Stimulated activated CD8-positive, alpha-beta memory T cell treated with anti-CD3 and anti-CD28 coated beads, Interleukin-4, amount 100 ng/mL, for 1 hour (primary cell): ENCODE measurements around the gene PRPF6.

Experiments used
- DNase-seq, 2 donors: peaks; one replicate each; pipeline ENCODE4 v3.0.0-alpha.2; 2020; ENCODE audit warnings: low read depth in 2 of 2, low spot score in 1 of 2

Gene PRPF6

DNA sequence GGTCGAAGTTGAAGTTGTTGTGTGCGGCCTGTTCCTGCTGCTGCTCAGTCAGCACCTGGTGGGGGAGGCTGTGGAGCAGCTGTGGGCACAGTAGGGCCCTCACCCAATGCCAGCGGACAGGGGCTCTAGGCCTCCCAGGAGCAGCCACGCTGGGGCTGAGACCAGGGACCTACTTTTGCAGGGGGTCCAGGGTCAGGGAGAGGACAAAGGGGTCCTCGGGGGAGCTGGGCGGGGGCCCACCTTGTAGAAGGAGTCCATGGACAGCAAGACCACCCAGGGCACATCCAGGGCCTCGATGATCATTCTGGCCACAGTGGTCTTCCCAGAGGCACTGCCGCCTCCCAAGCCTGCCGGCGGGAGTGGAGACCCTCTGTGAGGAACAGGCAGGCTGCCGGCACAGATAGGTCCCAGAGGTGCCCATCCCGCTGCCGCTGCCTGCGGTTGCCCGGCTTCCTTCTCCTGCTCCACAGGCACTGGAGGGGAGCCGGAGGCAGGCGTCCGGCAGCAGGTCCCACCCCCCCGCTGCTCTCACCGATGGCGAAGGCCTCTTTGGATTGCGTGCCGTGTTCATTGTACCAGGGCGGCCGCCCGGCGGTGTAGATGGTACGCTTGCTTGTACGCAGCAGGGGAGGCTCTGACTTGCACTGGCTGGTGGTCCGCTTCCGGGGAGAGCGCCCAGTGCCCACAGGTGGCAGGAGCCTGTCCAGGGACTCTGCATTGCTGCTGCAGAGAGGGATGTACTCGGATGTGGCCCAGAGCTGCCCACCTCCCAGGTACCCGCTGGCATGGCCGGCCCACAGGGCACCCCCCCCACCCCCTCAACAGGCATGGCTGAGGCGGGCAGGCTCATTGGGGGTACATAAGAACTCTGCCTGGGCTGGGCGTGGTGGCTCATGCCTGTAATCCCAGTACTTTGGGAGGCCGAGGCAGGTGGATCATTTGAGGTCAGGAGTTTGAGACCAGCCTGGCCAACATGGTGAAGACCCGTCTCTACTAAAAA, 34.7 kb upstream of the PRPF6 start:
- DNase-seq: no peak

DNA sequence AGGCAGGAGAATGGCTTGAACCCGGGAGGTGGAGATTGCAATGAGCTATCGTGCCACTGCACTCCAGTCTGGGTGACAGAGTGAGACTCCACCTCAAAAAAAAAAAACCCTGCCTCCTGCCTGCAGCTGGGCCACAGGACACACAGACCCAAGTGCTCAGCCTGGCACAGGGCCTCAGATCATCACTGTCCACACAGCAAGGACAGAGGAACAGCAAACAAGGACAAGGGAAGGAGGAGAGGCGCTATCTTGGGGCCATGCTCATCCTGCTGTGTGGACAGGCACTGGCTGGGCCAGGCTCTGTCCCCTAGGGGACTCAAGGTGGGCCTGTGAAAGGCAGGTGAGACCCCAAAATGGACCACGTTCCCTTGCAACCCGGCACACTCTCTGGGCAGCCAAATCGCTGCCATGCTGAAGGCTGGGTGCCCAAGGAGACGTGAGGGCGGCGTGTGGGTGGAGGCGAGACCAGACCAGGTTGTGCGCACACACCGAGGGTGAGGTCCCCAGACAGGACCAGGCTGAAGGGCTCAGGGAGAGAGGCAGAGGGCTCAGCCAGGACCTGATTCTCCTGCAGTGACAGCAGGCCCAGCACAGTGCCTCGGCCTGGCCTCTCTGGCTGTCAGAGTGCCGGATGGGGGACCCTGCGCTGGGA, 33.8 kb upstream of the PRPF6 start:
- DNase-seq: no peak

DNA sequence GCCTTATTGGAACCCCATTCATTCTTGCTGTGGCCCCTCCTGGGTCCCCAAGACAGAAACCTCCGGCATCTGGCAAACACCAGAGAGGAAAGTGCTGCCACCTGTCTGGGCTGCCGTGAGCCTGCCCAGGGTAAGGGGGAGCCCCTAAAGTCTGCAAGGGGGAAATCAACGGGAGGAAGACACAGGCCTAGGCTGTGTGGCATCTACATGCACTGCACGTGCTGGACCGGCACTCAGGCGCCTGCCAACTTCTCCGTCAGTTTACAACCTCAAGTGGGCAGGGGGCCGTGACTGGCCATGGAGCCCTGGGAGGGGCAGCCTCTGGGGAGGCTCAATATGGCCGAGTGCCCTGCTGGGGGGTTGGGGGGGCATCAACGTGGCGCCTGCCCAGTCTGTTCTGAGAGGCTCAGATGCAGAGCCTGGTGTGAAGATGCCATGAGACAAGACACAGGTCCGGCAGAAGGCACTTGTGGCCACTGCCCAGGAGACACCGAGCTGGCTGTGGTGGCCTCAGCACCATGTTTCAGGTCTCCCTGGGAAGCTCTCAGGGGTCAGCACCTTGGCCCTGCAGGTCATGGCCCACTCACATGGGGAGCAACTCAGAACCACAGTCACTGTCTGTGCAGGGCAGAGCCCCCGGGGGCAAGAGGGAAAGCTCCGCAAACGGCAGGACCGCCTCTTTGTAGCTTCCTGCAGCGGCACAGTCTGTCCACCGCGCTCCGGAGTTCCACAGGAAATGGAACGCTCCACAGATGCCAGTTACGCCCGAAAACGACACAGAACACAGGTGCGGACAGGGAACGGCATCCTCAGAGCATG, 33.1 kb upstream of the PRPF6 start:
- no peak for DNase-seq

DNA sequence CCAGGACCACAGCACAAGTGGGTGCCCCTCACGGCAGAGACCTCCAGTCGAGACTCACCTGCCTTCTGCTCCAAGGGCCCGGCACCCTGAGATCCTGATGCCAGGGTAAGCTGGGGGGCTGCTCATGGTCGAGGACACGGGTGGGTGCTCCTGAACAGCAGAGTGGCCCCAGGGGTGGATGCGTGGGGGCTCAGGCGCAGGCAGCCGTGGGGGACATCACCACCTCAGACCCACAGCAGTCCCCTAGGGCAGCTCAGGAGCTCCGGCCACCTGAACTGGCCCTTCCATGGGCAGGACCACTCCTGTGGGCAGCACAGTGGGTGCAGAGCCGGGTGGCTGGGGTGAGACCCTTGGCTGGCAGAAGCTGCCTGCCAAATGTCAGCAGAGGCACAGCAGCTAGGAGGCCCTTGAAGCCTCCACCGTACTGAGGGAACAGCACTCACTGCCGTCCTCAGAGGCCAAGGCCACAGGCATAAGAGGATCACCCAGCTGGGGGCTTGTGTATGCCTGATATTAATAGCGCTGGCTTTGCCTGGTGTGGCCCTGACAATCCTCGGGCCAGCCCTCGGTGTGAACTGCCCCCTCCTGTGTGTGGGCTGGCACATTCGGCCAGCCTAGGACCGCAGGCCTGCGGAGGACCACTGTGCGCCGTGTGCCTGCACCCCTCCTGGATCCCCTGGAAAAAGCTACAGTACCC, 30.1 kb upstream of the PRPF6 start:
- no peak for DNase-seq

DNA sequence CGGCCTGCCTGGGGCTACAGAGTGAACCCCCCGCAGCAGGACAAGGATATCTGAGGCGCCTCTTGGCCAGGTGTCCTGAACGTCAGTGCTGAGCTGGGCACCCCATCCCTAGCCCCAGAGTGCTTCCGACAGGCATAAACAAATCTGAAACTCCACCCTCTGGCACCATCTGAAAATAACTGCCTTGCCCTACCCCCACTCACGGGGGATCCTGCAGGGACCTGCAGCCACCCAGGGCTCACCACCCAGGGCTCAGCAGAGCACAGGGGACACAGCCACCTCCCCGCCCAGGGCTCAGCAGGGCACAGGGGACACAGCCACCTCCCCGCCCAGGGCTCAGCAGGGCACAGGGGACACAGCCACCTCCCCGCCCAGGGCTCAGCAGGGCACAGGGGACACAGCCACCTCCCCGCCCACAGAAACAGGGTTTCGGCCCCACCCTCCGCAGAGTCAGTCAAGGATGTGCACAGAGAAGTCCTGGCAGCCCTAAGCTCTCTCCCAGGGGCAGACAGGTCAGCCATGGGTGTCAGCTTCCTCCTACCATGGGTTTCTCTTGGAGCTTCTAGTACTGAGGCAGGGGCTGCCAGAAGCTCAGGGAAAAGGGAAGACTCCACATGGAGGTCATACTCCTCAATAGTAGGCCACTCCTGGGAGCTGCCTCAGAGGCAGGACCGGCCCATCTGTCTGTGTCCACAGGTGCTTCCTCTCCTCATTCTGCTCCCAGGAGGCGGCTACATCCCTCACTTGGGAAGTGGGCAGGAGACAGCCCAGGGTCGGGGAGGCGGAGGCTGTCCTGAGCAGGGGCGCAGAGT, 29.3 kb upstream of the PRPF6 start:
- no peak for DNase-seq

DNA sequence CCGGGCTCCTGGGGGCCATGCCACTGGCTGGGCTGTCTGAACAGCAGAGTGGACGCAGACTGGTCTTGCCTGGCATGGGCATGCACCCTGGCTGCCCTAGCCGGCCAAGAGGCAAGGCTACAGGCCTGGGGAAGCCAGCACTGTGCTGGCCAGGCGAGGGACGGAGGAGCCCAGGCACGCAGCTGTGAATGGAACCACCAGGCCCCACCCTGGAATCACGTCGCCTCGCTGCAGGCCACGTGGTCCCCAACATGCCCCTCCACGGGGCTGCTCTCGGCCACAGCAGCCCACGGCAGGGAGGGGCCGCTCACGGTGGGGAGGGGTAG, 28.8 kb upstream of the PRPF6 start:
- DNase-seq: no peak

DNA sequence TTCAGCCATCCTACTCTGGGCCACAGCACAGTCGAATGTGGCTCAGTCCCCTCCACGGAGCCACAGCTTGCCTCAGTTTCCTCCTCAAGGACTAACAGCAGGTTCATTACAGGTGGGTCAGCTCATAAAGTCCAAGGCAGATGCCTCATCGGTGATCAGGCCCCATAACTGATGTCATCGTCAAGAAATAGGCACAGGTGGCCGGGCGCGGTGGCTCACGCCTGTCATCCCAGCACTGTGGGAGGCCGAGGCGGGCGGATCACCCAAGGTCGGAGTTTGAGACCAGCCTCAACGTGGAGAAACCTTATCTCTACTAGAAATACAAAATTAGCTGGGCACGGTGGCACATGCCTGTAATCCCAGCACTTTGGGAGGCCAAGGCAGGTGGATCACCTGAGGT, 28.2 kb upstream of the PRPF6 start:
- no peak for DNase-seq

DNA sequence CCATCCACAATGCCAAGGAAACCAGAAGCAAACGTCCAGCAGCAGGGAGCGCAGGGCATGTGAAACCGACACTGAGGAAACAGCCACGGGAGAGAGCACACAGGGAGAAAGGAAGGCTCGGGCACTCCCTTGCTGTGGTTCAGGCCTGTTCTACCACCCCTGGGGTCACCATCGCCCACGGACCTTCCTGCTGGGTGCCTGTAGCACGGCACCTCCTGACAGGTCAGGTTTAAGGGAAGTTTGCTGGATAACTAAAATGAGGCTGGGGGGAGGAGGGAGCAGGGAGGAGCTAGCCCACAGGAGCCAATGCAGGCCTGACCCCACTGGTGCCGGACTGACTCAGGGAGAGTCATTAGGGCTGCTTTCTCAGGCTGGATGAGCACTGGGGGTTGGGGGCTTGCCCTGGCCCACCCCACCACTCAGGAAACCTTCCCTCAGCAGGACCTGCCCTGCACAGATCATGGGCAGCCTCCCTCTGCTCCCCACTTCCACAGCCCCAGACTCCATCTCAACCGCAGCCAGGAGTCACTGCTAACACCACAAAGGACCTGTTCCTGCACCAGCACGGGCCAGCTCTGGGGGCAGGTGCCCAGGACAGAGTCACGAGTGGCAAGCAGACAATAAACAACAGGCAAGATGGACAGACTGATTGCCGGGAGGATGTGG, 27.0 kb upstream of the PRPF6 start:
- DNase-seq: no peak

DNA sequence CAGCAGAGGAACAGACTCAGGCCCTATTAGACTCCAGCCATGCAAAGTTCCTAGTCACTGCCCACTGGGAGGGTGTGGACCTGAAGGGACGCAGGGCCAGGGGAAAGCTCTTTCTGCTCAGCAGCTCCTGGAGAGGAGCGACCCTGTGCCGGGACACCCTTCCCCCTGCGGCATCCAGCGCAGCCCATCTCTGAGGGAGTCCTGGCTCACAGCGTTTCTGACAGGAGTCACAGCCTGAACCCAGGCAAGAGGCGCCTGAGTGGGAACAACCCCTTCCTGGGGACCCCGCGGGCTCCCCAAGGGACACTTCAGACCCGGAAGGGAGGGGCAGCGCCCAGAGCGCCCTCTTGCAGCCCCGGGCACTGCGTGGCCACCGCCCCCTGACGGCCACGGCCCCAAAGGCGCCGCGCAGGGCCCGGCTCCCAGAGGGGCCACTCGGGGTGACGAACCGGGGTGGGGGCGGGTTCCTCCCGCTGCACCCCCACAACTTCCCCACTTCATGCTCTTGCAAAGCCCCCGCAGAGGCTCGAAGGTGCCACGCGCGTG, 25.6 kb upstream of the PRPF6 start:
- DNase-seq: no peak

DNA sequence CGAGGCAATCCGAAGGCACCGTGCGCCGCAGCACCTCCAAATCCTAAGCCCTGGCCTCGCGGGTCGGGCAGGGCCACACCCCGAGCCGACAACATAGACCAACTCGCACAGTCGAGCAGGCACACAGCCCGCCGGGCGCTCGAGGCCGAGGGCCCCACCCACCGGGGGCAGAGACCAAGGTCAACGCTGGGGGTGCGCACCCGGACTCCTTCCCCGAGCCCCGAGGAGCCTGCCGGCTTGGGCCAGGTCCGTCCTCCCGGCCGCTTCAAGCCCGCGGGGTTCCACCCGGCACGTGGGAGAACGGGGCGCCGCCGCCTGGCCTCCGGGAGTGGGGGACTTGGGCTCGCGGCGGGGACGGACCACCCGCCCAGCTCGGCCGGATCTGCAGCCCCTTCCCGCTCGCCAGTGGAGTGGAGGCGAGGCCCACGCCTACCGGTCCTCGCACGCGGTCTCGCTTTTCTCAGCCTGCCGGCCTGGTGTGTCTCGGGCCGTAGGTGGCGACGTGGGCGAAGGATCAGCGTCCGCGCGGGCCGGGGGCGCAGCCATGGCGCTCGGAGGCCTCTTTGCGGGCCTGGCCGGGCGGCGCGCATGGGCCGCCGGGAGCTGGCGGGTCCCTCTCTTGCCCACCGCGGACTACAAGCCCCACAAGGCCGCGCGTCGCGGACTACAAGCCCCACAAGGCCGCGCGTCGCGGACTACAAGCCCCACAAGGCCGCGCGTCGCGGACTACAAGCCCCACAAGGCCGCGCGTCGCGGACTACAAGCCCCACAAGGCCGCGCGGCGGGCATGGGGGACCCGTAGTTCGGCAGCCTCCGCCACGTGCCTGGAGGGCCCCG, 24.9 kb upstream of the PRPF6 start, which contains the start of gene UCKL1:
Gene UCKL1, minus strand, starts transcription at position 590 of the 837 bp plus-strand sequence. Its CDS starts 44 bp downstream, at position 546.
- peak in 1 of 2 donors; percentile 79 for DNase-seq

DNA sequence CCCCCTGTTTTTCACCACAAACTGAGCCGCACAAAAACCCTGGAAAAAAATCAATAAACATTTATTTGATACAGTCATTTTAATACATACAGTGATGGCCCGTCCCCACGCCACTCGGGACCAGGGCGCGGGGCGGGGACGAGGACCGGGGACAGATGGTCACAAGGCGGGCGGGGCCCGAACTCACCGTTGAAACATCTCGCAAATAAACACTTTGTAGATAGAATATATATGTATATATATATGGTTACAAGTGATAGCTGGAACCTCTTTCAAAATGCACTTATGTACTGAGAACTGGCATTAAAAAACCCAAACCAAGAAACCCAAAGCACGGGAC, 24.3 kb upstream of the PRPF6 start:
- DNase-seq: no peak

DNA sequence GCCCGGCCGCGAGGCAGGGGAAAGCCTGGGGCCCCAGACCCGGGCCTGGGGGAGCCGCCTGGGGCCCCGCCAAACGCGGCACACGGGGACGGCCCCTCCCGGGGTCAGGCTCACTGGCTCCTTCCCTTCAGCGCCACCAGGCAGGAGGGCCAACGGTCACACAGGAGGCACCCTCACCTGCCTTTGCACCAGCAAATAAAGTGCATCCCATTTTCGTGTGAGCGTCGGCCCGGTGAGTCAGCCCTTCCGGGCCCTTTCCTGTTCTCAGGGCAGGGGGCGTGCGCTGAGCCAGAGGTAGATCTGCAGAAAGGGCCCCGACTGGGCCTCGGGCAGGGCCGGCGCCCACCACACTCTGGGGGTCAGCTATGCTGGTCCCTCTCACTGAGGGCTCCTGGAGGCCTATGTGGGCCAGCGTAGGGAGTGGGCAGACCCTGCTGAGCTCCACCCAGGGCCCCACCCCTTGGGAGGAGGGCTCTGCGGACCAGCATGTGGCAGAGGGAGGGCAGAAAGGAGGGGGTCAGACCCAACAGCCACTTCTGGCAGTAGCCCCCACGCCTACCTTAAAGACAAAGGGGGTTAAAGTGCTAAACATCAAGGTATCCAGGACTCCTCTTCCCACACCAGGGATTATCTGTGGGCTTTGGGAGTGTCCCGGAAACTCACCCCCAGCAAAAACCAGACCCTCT, 23.8 kb upstream of the PRPF6 start:
- no peak for DNase-seq

DNA sequence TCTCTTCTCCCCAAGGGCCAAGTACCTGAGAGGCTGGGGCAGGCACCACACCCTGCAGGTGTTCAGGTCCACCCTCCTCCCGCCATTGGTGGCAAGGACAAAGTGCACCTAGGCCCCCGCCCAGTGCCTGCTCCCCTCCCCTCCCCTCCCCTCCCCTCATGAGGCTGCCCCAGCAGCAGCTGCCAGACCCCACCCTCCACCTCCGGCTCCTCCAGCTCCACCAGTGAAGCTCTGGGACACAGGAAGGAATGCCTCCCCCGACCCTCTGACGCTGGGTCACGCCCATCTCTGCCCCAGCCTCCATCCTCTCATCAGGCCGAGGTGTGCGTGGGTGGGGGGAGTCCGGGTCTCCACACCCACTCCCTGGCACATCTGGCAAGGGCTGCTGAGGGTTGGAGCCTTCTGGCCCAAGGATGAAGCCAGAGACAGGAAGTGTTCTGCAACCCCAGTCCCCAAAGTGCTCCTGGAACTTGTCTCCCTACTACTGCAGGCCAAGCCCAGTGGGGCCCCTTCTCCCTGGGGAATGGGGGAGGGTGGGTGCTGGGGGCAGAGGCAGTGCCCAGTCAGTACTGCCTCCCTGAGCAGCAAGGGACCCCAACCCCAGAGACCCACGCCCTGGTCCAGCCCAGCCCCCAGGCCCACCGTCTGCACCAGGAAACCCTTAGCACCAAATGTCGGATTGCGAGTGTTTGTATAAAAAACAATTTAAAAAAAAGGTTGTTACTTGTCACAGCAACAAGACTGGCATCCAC, 23.1 kb upstream of the PRPF6 start:
- DNase-seq: no peak

DNA sequence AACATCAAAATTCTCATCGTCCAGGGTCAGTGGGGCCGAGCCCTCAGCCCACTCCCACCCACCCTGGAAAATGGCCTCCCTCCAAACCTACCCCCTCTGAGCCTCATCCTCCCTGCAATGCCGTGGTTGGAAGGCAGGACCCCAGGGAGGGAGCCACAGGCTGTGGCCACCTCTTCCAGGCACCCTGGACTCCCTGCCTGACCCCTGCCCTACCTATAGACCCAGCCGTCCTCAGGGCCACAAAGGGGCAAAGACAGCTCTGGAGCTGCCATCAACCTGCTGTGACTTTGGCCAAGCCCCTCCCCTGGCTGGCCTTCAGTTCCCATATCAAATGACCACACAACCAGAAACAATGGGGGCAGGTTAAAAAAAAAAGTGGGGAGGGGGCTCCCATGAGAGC, 22.5 kb upstream of the PRPF6 start:
- DNase-seq: no peak

DNA sequence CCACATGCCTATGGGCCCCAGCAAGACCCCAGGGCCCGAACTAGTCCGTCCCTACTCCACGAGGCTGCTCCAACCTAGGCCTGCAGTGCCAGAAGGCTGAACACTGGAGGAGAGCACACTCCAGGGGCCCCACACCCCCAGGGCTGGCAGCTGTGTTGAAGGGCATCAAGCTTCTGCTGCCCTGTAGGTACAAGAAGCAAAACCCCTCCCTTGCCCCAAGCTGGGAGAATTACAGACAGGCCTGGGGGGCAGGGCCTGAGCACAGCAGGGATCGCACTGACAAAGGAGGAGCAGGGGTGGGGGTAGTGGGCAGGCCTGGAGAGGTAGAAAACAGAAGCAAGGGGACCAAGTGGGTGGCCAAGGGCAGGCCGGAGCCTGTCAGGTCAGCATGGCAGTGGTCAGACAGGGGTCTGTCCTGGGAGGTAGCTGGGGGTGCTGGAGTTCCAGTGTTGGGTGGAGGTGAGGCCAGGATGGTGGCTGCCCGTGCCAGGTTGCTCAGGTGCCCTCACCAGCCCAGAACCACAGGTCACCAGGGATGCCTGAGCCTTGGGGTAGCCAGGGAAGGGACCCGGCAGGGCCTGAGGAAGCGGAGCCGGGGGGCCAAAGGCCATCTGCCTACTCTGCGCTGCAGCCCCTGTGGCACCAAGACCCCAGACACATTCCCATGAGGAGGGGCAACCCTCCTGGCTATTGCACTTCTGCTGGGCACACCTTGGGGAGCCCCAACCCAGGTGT, 21.8 kb upstream of the PRPF6 start:
- no peak for DNase-seq

DNA sequence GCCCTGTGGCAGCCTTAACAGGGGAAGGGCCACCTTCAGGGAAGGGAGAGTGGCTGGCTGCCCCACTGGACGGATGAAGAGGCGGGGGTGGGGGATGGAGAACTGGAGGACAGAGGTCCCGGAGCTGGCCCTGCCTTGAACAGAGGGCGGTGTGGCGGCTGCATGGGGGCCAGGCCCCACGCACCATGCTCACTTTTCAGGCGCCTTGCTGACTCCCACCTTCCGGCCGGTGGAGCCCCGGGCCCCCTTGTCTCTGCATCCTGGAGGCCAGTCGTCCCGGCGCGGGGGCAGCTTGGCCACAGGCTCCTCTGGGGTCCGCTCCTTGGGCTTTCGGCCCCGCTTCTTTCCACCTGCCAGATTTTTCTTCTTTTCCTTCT, 21.2 kb upstream of the PRPF6 start:
- DNase-seq: no peak
